Common myeloid progenitor, CD34-positive (primary cell): Measurements from ENCODE around the gene HYOU1.

Experiments
- CTCF ChIA-PET: fragments of 350-600 bp; sonication (Branson Sonifier 250); formaldehyde crosslinking; loops from one replicate; lab custom pipeline; 2021; ENCODE audit warnings: antibody characterized with exemption; lab: Charles Lee
- POLR2A ChIA-PET: fragments of 350-600 bp; sonication (Branson Sonifier 250); formaldehyde crosslinking; loops from one replicate; lab custom pipeline; 2021; ENCODE audit warnings: antibody characterized with exemption; lab: Charles Lee
- DNase-seq, 3 donors: peaks; one replicate each; pipeline versions ENCODE4 v3.0.0 to v3.0.0-alpha.2; 2013
- H3K27ac ChIP-seq, 2 experiments: 1 replicate in 1 of 2; 2 replicates in 1 of 2; pipeline ENCODE4 v1.7.0; 2013; ENCODE audit warnings: inconsistent platforms in 2 of 2, low read length in 2 of 2, mild to moderate bottlenecking in 2 of 2, low read depth in 1 of 2, moderate library complexity in 1 of 2; ENCODE audit not compliant: severe bottlenecking in 2 of 2, insufficient read depth in 1 of 2, poor library complexity in 1 of 2
- H3K27me3 ChIP-seq, 5 experiments: replicated peaks in 2 of 5; 1 replicate in 3 of 5; 2 replicates in 2 of 5; pipeline versions ENCODE4 v1.6.1 to v1.7.0; 2013; ENCODE audit warnings: low read length in 4 of 5, mild to moderate bottlenecking in 2 of 5, moderate library complexity in 2 of 5, inconsistent platforms in 1 of 5; ENCODE audit not compliant: insufficient read depth in 5 of 5, control insufficient read depth in 4 of 5
- H3K36me3 ChIP-seq, 4 experiments: 1 replicate in 2 of 4; 2 replicates in 2 of 4; pipeline versions ENCODE4 v1.6.1 to v1.7.0; 2013; ENCODE audit warnings: low read length in 3 of 4, control low read depth in 1 of 4, mild to moderate bottlenecking in 1 of 4; ENCODE audit not compliant: control insufficient read depth in 4 of 4, insufficient read depth in 4 of 4
- H3K4me1 ChIP-seq, 4 experiments: 1 replicate in 3 of 4; 2 replicates in 1 of 4; pipeline versions ENCODE4 v1.6.1 to v1.7.1; 2013; ENCODE audit warnings: low read length in 3 of 4, mild to moderate bottlenecking in 3 of 4, control low read depth in 1 of 4, inconsistent platforms in 1 of 4, moderate library complexity in 1 of 4; ENCODE audit not compliant: control insufficient read depth in 4 of 4, insufficient read depth in 4 of 4; ENCODE audit errors: control extremely low read depth in 1 of 4
- H3K4me3 ChIP-seq, 7 experiments: 1 replicate in 4 of 7; 2 replicates in 3 of 7; pipeline versions ENCODE4 v1.5.1 to v1.7.0; 2013; ENCODE audit warnings: mild to moderate bottlenecking in 7 of 7, low read length in 6 of 7, moderate library complexity in 6 of 7, inconsistent platforms in 2 of 7, low read depth in 2 of 7, control low read depth in 1 of 7; ENCODE audit not compliant: insufficient read depth in 4 of 7, control insufficient read depth in 1 of 7; ENCODE audit errors: extremely low read depth in 1 of 7
- H3K9me3 ChIP-seq, 5 experiments: 1 replicate in 4 of 5; 2 replicates in 1 of 5; pipeline versions ENCODE4 v1.6.1 to v1.7.1; 2013; ENCODE audit warnings: low read length in 4 of 5, mild to moderate bottlenecking in 2 of 5, inconsistent platforms in 1 of 5, low read depth in 1 of 5, moderate library complexity in 1 of 5; ENCODE audit not compliant: control insufficient read depth in 4 of 5, insufficient read depth in 2 of 5; ENCODE audit errors: control extremely low read depth in 1 of 5
- WGBS: methylation state at CpG from one replicate; pipeline ENCODE4 v1.1.5; 2013; ENCODE audit not compliant: insufficient coverage; 5-methylcytosine and 5-hydroxymethylcytosine counted together

Gene HYOU1

DNA sequence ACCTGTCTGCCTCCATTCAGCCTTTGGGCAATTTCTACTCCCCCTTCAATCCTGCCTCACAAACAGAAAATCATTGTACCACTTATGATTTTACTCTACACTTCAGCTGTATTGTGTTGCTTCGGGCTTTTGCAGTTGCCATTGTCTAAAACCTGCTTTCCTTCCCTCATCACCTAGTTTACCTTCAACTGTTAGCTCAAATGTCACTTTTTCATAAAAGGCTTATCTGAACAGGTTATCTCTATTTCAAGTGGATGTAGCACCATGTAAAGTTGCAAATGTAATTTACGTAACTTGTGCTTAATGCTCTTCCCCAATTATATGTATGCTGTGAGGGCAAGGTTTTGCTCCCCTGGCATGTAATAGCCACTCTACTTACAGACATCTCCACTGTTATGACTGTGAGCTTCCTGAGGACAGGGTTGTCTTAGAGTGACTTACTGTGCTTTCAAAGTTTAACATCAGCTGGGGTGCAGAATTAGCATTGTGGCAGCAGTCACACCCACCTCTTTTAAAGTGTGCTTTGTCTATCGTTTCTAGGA lies 44.3 kb downstream of the HYOU1 start:
- POLR2A ChIA-PET, result no interaction called here
- no peak for DNase-seq
- H3K9me3 ChIP-seq, result no peaks in the 10 kb centered on the region
- CTCF ChIA-PET, result interaction anchor here (1.1 kb wide), 1 partner anchor 106 kb away, joined by 3 read pairs; no protein-coding TSS in a partner anchor
- 100% methylated on average over 3 of the region's 3 CpGs for WGBS
- no peak overlapping the region for H3K4me3 ChIP-seq
- H3K27me3 ChIP-seq, result no peaks in the 10 kb centered on the region
- H3K27ac ChIP-seq, result no peak overlapping the region
- peaks cover 9 to 63% (median 44%) of the 10 kb centered on the region in 4 experiments for H3K36me3 ChIP-seq
- H3K4me1 ChIP-seq, result peaks cover 12 to 20% (median 14%) of the 10 kb centered on the region in 4 experiments

DNA sequence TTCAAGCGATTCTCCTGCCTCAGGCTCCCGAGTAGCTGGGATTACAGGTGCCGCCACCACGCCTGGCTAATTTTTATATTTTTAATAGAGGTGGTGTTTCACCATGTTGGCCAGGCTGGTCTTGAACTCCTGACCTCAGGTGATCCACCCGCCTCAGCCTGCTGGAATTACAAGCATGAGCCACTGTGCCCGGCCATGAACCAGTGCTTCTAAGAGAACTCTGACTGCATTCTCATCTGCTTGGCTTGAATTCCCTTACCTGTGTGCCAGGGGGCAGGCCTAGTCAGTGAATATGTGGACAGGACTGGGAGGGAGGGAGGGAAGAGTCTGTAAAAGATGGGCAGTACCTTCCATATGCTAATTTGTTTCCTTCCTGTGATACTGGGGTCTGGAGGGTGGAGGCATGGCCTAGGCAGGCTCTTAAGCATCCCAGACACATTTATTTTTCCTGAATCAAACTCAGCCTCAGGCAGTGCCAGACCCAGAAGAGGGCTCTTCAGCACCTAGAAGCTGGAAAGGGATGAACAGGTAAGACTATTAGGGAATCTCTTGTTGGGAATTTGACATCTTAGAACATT lies 45.4 kb downstream of the HYOU1 start:
- DNase-seq, result no peak
- H3K36me3 ChIP-seq, result peaks cover 9 to 66% (median 45%) of the 10 kb centered on the region in 4 experiments
- H3K27me3 ChIP-seq, result no peaks in the 10 kb centered on the region
- no peak overlapping the region for H3K27ac ChIP-seq
- 100% methylated on average over 2 of the region's 6 CpGs for WGBS
- CTCF ChIA-PET, result interaction anchor here (1.0 kb wide), 1 partner anchor 15 kb away, joined by 3 read pairs; no protein-coding TSS in a partner anchor
- H3K4me3 ChIP-seq, result no peak overlapping the region
- POLR2A ChIA-PET, result no interaction called here
- H3K4me1 ChIP-seq, result peaks cover under 1 to 8% (median 6%) of the 10 kb centered on the region in 4 experiments
- H3K9me3 ChIP-seq, result no peaks in the 10 kb centered on the region

DNA sequence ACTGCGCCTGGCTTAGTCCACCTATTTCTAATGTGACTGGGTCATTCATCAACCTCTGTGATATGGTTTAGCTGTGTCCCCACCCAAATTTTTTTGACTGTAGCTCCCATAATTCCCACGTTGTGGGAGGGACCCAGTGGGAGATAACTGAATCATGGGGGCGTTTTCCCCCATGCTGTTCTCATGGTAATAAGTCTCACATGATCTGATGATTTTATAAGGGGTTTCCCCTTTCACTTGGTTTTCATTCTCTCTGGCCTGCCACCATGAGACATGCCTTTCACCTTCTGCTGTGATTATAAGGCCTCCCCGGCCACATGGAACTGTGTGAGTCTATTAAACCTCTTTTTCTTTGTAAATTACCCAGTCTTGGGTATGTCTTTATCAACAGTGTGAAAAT lies 50.3 kb downstream of the HYOU1 start:
- WGBS, result 100% methylated on average over 1 of the region's 4 CpGs
- no peak for DNase-seq
- H3K9me3 ChIP-seq, result no peaks in the 10 kb centered on the region
- peaks cover 2 to 50% (median 27%) of the 10 kb centered on the region in 4 experiments for H3K36me3 ChIP-seq
- no peak overlapping the region for H3K4me3 ChIP-seq
- H3K27me3 ChIP-seq, result no peaks in the 10 kb centered on the region
- H3K4me1 ChIP-seq, result no peaks in the 10 kb centered on the region
- CTCF ChIA-PET, result no interaction called here
- POLR2A ChIA-PET, result no interaction called here
- no peak overlapping the region for H3K27ac ChIP-seq

DNA sequence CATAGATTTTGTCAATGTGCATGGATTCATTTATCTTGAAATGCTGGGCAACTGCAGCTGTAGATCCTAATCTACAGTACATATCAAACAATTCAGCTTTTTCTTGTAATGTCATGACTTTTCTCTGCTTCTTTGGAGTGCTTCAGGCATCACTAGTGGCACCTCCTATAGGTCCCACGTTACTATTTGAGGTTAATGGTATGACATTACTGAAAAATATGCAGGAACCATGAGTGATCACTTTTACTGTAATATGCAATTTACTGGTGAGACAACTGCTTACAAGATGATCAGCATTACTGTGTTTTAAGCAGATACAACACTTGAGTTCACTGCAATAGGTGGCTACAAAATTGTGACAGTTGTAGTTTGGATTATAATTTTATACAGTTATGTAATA lies 56.1 kb downstream of the HYOU1 start:
- no peaks in the 10 kb centered on the region for H3K27me3 ChIP-seq
- H3K9me3 ChIP-seq, result no peaks in the 10 kb centered on the region
- H3K27ac ChIP-seq, result no peak overlapping the region
- H3K4me3 ChIP-seq, result no peak overlapping the region
- POLR2A ChIA-PET, result no interaction called here
- CTCF ChIA-PET, result interaction anchor here (1.4 kb wide), 1 partner anchor 15 kb away, joined by 3 read pairs; no protein-coding TSS in a partner anchor
- peaks cover 0 to 35% (median 19%) of the 10 kb centered on the region in 4 experiments for H3K36me3 ChIP-seq
- no CpG with 5 or more reads among the region's 1 CpG for WGBS
- peaks cover 4 to 23% (median 21%) of the 10 kb centered on the region in 4 experiments for H3K4me1 ChIP-seq
- no peak for DNase-seq

DNA sequence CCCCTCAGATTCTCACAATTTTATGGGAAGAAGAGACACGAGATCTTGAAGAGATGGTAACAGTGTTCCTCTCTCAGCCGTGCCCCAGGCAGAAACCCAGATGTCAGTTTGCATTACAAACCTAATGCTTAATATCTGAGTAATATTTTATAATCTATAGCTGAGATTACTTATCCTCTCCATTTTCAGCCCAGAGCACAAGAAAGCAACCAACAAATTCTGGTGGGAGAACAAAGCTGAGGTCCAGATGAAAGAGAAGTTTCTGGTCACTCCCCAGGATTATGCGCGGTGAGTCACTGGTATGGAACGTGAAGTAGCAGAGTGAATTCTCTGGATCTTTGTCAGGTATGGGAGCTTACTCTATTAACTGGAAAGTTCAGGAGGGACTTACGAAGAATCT lies 58.2 kb downstream of the HYOU1 start:
- peak overlapping the region in 3 of 7 experiments; percentile 77 to 85 (median 83) for H3K4me3 ChIP-seq
- no CpG with 5 or more reads among the region's 6 CpGs for WGBS
- DNase-seq, result no peak
- no peaks in the 10 kb centered on the region for H3K27me3 ChIP-seq
- H3K36me3 ChIP-seq, result peaks cover 0 to 24% (median 11%) of the 10 kb centered on the region in 4 experiments
- H3K27ac ChIP-seq, result peak overlapping the region in 1 of 2 experiments; percentile 71
- peaks cover 4 to 23% (median 21%) of the 10 kb centered on the region in 4 experiments for H3K4me1 ChIP-seq
- ChIA-PET POLR2A (no interaction called here), CTCF (interaction anchor here (1.0 to 2.4 kb wide), 2 partner anchors 10 to 21 kb away, joined by 3 to 9 read pairs; no protein-coding TSS in a partner anchor)
- no peaks in the 10 kb centered on the region for H3K9me3 ChIP-seq

DNA sequence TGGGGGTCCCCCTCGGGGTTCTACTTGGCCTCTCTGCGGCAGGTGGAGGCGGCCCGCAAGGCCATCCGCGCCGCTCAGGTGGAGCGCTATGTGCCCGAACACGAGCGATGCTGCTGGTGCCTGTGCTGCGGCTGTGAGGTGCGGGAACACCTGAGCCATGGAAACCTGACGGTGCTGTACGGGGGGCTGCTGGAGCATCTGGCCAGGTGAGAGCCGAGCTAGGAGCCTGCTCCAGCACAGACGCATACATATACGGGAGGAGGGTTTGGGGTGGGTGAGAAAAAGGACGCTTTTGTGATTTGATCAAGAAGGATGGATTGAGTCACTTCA lies 58.7 kb downstream of the HYOU1 start:
- 8% methylated on average over 15 of the region's 19 CpGs for WGBS
- ChIA-PET CTCF (interaction anchor here (1.0 to 2.4 kb wide), 4 partner anchors 10 to 75 kb away, joined by 3 to 9 read pairs (median 4); no protein-coding TSS in a partner anchor), POLR2A (no interaction called here)

More for the DNA sequence above, 58.7 kb downstream of the HYOU1 start:
- Histone ChIP-seq H3K27me3 (no peaks in the 10 kb centered on the region), H3K9me3 (no peaks in the 10 kb centered on the region), H3K4me3 (peak overlapping the region; percentile 77 to 92 (median 83)), H3K4me1 (peaks cover 4 to 23% (median 21%) of the 10 kb centered on the region in 4 experiments), H3K36me3 (peaks cover 0 to 20% (median 11%) of the 10 kb centered on the region in 4 experiments), H3K27ac (peak overlapping the region in 1 of 2 experiments; percentile 71)
- no peak for DNase-seq
